IMR-90 (cell line): ENCODE data around the gene NELL1. TPM values are rescaled to one million over a fixed set of nuclear protein-coding genes. Genes with fewer than 3 reads are reported as not detected.

Experiments used
- ATAC-seq: fragments of 200-7000 bp; cut with Tn5 transposase; 2 replicates; pipeline ENCODE4 v1.9.1; 2020; ENCODE audit warnings: low read depth, mild to moderate bottlenecking, moderate library complexity
- BruUV-seq: library from RNA; stranded (reverse); fragments of 400-500 nt; replicated peaks from 2 replicates; lab custom pipeline; 2021; lab: Mats Ljungman, UMichigan
- CTCF ChIA-PET: fragments of 300-600 bp; formaldehyde crosslinking; extraction: SDS; loops from one replicate; lab custom pipeline; 2021; ENCODE audit warnings: antibody characterized with exemption; lab: Yijun Ruan, JAX
- POLR2A ChIA-PET: fragments of 300-600 bp; sonication (Branson Sonifier 250); formaldehyde crosslinking; loops from one replicate; lab custom pipeline; 2022; ENCODE audit warnings: antibody characterized with exemption; ENCODE audit not compliant: unreplicated experiment; lab: Charles Lee
- DNase-seq: peaks from one replicate; pipeline ENCODE4 v3.0.0; 2013
- H2AFZ ChIP-seq: replicated peaks from 2 replicates; pipeline ENCODE3; 2013; ENCODE audit warnings: low read length, mild to moderate bottlenecking; ENCODE audit not compliant: poor library complexity
- H2AK5ac ChIP-seq: 2 replicates; pipeline ENCODE4 v1.6.1; 2013; ENCODE audit warnings: low read depth, low read length, inconsistent platforms
- H2AK9ac ChIP-seq: replicated peaks from 2 replicates; pipeline ENCODE3; 2013; ENCODE audit warnings: mild to moderate bottlenecking, low read depth, low read length, moderate library complexity; ENCODE audit not compliant: poor library complexity
- H2BK120ac ChIP-seq: 2 replicates; pipeline ENCODE4 v1.6.1; 2013; ENCODE audit warnings: low read depth, low read length, inconsistent platforms
- H2BK15ac ChIP-seq: 3 replicates; pipeline ENCODE4 v1.6.1; 2013; ENCODE audit warnings: low read depth, low read length, inconsistent platforms
- H2BK20ac ChIP-seq: 2 replicates; pipeline ENCODE4 v1.6.1; 2013; ENCODE audit warnings: low read depth, mild to moderate bottlenecking, inconsistent platforms, low read length, moderate library complexity
- H2BK5ac ChIP-seq: 2 replicates; pipeline ENCODE4 v1.6.1; 2013; ENCODE audit warnings: mild to moderate bottlenecking, low read depth, low read length, inconsistent platforms; ENCODE audit not compliant: poor library complexity, severe bottlenecking
- H3K14ac ChIP-seq: replicated peaks from 2 replicates; pipeline ENCODE4 v1.6.1; 2013; ENCODE audit warnings: low read depth, low read length, inconsistent platforms
- H3K18ac ChIP-seq: 2 replicates; pipeline ENCODE4 v1.6.1; 2013; ENCODE audit warnings: low read depth, low read length, control low read depth
- H3K23ac ChIP-seq: 2 replicates; pipeline ENCODE4 v1.6.1; 2013; ENCODE audit warnings: low read depth, low read length, inconsistent platforms
- H3K27ac ChIP-seq: 2 replicates; pipeline ENCODE4 v1.5.1; 2013; ENCODE audit warnings: mild to moderate bottlenecking, control low read depth, low read length; ENCODE audit not compliant: insufficient read depth
- H3K27me3 ChIP-seq: 2 replicates; pipeline ENCODE4 v1.6.1; 2013; ENCODE audit warnings: low read length; ENCODE audit not compliant: control insufficient read depth, insufficient read depth
- H3K36me3 ChIP-seq: 2 replicates; pipeline ENCODE4 v1.6.1; 2013; ENCODE audit warnings: low read length, mixed read lengths; ENCODE audit not compliant: control insufficient read depth, insufficient read depth
- H3K4ac ChIP-seq: 2 replicates; pipeline ENCODE4 v1.6.1; 2013; ENCODE audit warnings: low read depth, low read length, inconsistent platforms
- H3K4me1 ChIP-seq: 2 replicates; pipeline ENCODE4 v1.6.1; 2013; ENCODE audit warnings: low read length, mixed read lengths; ENCODE audit not compliant: control insufficient read depth, insufficient read depth
- H3K4me2 ChIP-seq: 2 replicates; pipeline ENCODE4 v1.6.1; 2013; ENCODE audit warnings: low read depth, mild to moderate bottlenecking, control low read depth, low read length, moderate library complexity
- H3K4me3 ChIP-seq: 2 replicates; pipeline ENCODE4 v1.5.1; 2013; ENCODE audit warnings: low read depth, mild to moderate bottlenecking, control low read depth, low read length, moderate library complexity; ENCODE audit not compliant: insufficient read depth
- H3K56ac ChIP-seq: 2 replicates; pipeline ENCODE4 v1.6.1; 2013; ENCODE audit warnings: low read length, inconsistent platforms; ENCODE audit not compliant: insufficient read depth; ENCODE audit errors: extremely low read depth
- H3K79me1 ChIP-seq, 2 experiments: 2 replicates each; pipeline ENCODE4 v1.6.1; 2013; ENCODE audit warnings: low read length in 2 of 2, inconsistent platforms in 1 of 2, low read depth in 1 of 2
- H3K9ac ChIP-seq: 2 replicates; pipeline ENCODE4 v1.6.1; 2013; ENCODE audit warnings: low read depth, low read length, control low read depth
- H3K9me1 ChIP-seq: 2 replicates; pipeline ENCODE4 v1.6.1; 2013; ENCODE audit warnings: low read length, inconsistent platforms; ENCODE audit not compliant: insufficient read depth
- H3K9me3 ChIP-seq: 2 replicates; pipeline ENCODE4 v1.6.1; 2013; ENCODE audit warnings: low read length; ENCODE audit not compliant: control insufficient read depth, insufficient read depth
- H4K20me1 ChIP-seq: 2 replicates; pipeline ENCODE4 v1.6.1; 2013; ENCODE audit warnings: low read length, inconsistent platforms; ENCODE audit not compliant: insufficient read depth
- H4K5ac ChIP-seq: 2 replicates; pipeline ENCODE4 v1.6.1; 2013; ENCODE audit warnings: mild to moderate bottlenecking, low read depth, low read length, control low read depth
- H4K8ac ChIP-seq, 2 experiments: 2 replicates each; pipeline ENCODE4 v1.6.1; 2013; ENCODE audit warnings: low read depth in 2 of 2, low read length in 2 of 2, control low read depth in 1 of 2, inconsistent platforms in 1 of 2
- H4K91ac ChIP-seq: 2 replicates; pipeline ENCODE4 v1.6.1; 2013; ENCODE audit warnings: low read depth, low read length, inconsistent platforms; ENCODE audit not compliant: insufficient read depth
- BHLHE40 ChIP-seq: fragments of 150-350 bp; IDR thresholded peaks from 2 replicates; pipeline ENCODE4 v1.6.1; 2016; ENCODE audit warnings: mild to moderate bottlenecking, low read depth, low read length
- CEBPB ChIP-seq: IDR thresholded peaks from 2 replicates; pipeline ENCODE4 v1.6.1; 2012; ENCODE audit warnings: low read depth, low read length, improper control_type of control experiment
- CHD1 ChIP-seq: IDR thresholded peaks from 2 replicates; pipeline ENCODE4 v1.6.1; 2012; ENCODE audit warnings: low read depth, low read length, improper control_type of control experiment
- CTCF ChIP-seq: conservative IDR thresholded peaks from 2 replicates; pipeline ENCODE4 v1.5.1; 2012; ENCODE audit warnings: mild to moderate bottlenecking, low read depth, low read length, improper control_type of control experiment
- FOS ChIP-seq: fragments of 150-350 bp; IDR thresholded peaks from 2 replicates; pipeline ENCODE4 v1.6.1; 2016; ENCODE audit warnings: low read depth, low read length
- MXI1 ChIP-seq: IDR thresholded peaks from 2 replicates; pipeline ENCODE4 v1.6.1; 2012; ENCODE audit warnings: low read depth, mild to moderate bottlenecking, low read length, moderate library complexity, borderline replicate concordance
- NFE2L2 ChIP-seq: fragments of 150-350 bp; IDR thresholded peaks from 2 replicates; pipeline ENCODE4 v1.6.1; 2016; ENCODE audit warnings: low read depth, mild to moderate bottlenecking, low read length
- POLR2A ChIP-seq: IDR thresholded peaks from 2 replicates; pipeline ENCODE4 v1.6.1; 2012; ENCODE audit warnings: mild to moderate bottlenecking, low read depth, low read length
- SMC3 ChIP-seq: fragments of 150-350 bp; IDR thresholded peaks from 2 replicates; pipeline ENCODE4 v1.6.1; 2016; ENCODE audit warnings: low read depth, mild to moderate bottlenecking, antibody characterized with exemption, low read length, moderate library complexity
- WGBS, 2 experiments: methylation state at CpG; one replicate each; pipeline versions ENCODE4 v1.1.5 to v1.1.7; 2013; ENCODE audit warnings: missing lambda C conversion rate in 2 of 2; ENCODE audit not compliant: insufficient read length in 1 of 2; ENCODE audit errors: extremely low coverage in 2 of 2; 5-methylcytosine and 5-hydroxymethylcytosine counted together
- dilution Hi-C: fragments of 300-500 bp; cut with HindIII; formaldehyde crosslinking; loops from one replicate; pipeline ENCODE4 v1.14.3; 2018; ENCODE audit warnings: low sequenced_read_pairs; ENCODE audit not compliant: unreplicated experiment
- in situ Hi-C: fragments of 300-500 bp; cut with MboI; formaldehyde crosslinking; loops from 3 replicates; pipeline ENCODE4 v1.14.3; 2019; ENCODE audit warnings: low sequenced_read_pairs, inconsistent platforms, mixed read lengths
- intact Hi-C: fragments of 100-400 bp; cut with micrococcal nuclease; formaldehyde crosslinking; loops from 2 replicates; pipeline ENCODE4 v1.10.0; 2022
- polyA plus RNA-seq, 3 experiments: library from polyadenylated mRNA; depleted of rRNA; stranded (reverse); fragments of >200 nt; gene quantifications; 2 replicates each; pipeline ENCODE4 v1.2.3, GENCODE V29; 2012; ENCODE audit warnings: low replicate concordance in 1 of 3
- total RNA-seq: library from RNA; depleted of rRNA; stranded (reverse); fragments of >200 nt; gene quantifications from 2 replicates; pipeline ENCODE4 v1.2.3, GENCODE V29; 2012
- TF ChIP-seq, protein P1 (sequence below): fragments of 150-350 bp; IDR thresholded peaks from 2 replicates; pipeline ENCODE4 v1.6.1; 2017; ENCODE audit warnings: mild to moderate bottlenecking, antibody characterized with exemption, low read length, low read depth

Gene NELL1
- total and polyA plus RNA-seq, 2 of the 4 experiments (the other 2 are of a cell fraction) = not detected

GRCh38 chr11:20933086-20933485 is 263.7 kb downstream of the NELL1 start:
- H2BK120ac ChIP-seq = no peak overlapping the region
- no peak overlapping the region for H3K4me2 ChIP-seq
- no peaks in the 10 kb centered on the region for H3K27me3 ChIP-seq
- intact Hi-C loops (no loop called here), dilution Hi-C loops (no loop called here), in situ Hi-C loops (no loop called here)
- no peak overlapping the region for H3K27ac ChIP-seq
- no peak overlapping the region for H3K4ac ChIP-seq
- no peaks in the 10 kb centered on the region for H3K4me1 ChIP-seq
- ChIA-PET CTCF (no interaction called here), POLR2A (no interaction called here)
- H2AK9ac ChIP-seq = no peak overlapping the region
- H2AFZ ChIP-seq = no peak overlapping the region
- no peak overlapping the region for H2BK20ac ChIP-seq
- H4K5ac ChIP-seq = no peak overlapping the region
- H3K56ac ChIP-seq = no peak overlapping the region
- H3K79me1 ChIP-seq = no peaks in the 10 kb centered on the region
- no peak overlapping the region for H3K23ac ChIP-seq
- no peak overlapping the region for H2BK5ac ChIP-seq
- BruUV-seq = no TSS peak
- 40% methylated on average over 2 of the region's 3 CpGs; no CpG with 5 or more reads in 1 of the 2 experiments for WGBS, 2 experiments
- H3K9me3 ChIP-seq = peaks cover 31% of the 10 kb centered on the region
- ATAC-seq (no peak), DNase-seq (no peak)
- H3K14ac ChIP-seq = no peak overlapping the region
- no peaks in the 10 kb centered on the region for H3K9me1 ChIP-seq
- no peak overlapping the region for H3K9ac ChIP-seq
- H4K8ac ChIP-seq = no peak overlapping the region
- no peak overlapping the region for H3K18ac ChIP-seq
- no peak overlapping the region for H2AK5ac ChIP-seq
- no peak overlapping the region for H4K91ac ChIP-seq
- no peak overlapping the region for H2BK15ac ChIP-seq
- H3K36me3 ChIP-seq = no peaks in the 10 kb centered on the region
- no peak overlapping the region for H3K4me3 ChIP-seq
- H4K20me1 ChIP-seq = no peaks in the 10 kb centered on the region
- TF ChIP-seq BHLHE40 = no peak
- TF ChIP-seq NFE2L2 = no peak
- TF ChIP-seq CEBPB = no peak
- TF ChIP-seq CHD1 = no peak
- no peak for TF ChIP-seq SMC3
- TF ChIP-seq MXI1 = no peak
- no peak for TF ChIP-seq CTCF
- no peak for TF ChIP-seq POLR2A
- no peak for TF ChIP-seq FOS
- TF ChIP-seq, protein P1, sequence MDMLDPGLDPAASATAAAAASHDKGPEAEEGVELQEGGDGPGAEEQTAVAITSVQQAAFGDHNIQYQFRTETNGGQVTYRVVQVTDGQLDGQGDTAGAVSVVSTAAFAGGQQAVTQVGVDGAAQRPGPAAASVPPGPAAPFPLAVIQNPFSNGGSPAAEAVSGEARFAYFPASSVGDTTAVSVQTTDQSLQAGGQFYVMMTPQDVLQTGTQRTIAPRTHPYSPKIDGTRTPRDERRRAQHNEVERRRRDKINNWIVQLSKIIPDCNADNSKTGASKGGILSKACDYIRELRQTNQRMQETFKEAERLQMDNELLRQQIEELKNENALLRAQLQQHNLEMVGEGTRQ = no peak
